Thymus (tissue), 11 donors: Measurements from ENCODE around the gene LHFPL6. TPM values are rescaled to one million over a fixed set of nuclear protein-coding genes. Genes with fewer than 3 reads are reported as not detected.

ENCODE experiments used
- DNase-seq, 9 donors: peaks; one replicate each; pipeline ENCODE4 v3.0.0-alpha.2; 2013; ENCODE audit warnings: low spot score in 9 of 9, low read depth in 6 of 9, missing footprints in 1 of 9
- H3K27ac ChIP-seq, 2 donors: one replicate each; pipeline ENCODE4 v1.5.1; 2013; ENCODE audit warnings: control low read depth in 1 of 2, low read depth in 1 of 2, low read length in 1 of 2, mild to moderate bottlenecking in 1 of 2, moderate library complexity in 1 of 2
- H3K27me3 ChIP-seq, 2 donors: one replicate each; pipeline ENCODE4 v1.5.1; 2013; ENCODE audit warnings: low read length in 1 of 2; ENCODE audit not compliant: control insufficient read depth in 2 of 2, insufficient read depth in 1 of 2
- H3K36me3 ChIP-seq, 2 donors: one replicate each; pipeline ENCODE4 v1.5.1; 2013; ENCODE audit warnings: low read length in 1 of 2, mild to moderate bottlenecking in 1 of 2, moderate library complexity in 1 of 2; ENCODE audit not compliant: control insufficient read depth in 2 of 2, insufficient read depth in 2 of 2
- H3K4me1 ChIP-seq, 2 donors: one replicate each; pipeline ENCODE4 v1.5.1; 2013; ENCODE audit warnings: low read length in 2 of 2; ENCODE audit not compliant: control insufficient read depth in 2 of 2, insufficient read depth in 2 of 2
- H3K4me3 ChIP-seq, 2 donors: one replicate each; pipeline ENCODE4 v1.5.1; 2013; ENCODE audit warnings: low read length in 2 of 2, control low read depth in 1 of 2, mild to moderate bottlenecking in 1 of 2
- H3K9me3 ChIP-seq, 2 donors: one replicate each; pipeline ENCODE4 v1.5.1; 2013; ENCODE audit warnings: low read length in 1 of 2, mild to moderate bottlenecking in 1 of 2; ENCODE audit not compliant: control insufficient read depth in 2 of 2, insufficient read depth in 1 of 2
- WGBS: extraction: QIAGEN DNeasy Blood & Tissue Kit; methylation state at CpG from one replicate; pipeline ENCODE4 v1.1.7; 2013; 5-methylcytosine and 5-hydroxymethylcytosine counted together
- polyA plus RNA-seq: library from polyadenylated mRNA; stranded (reverse); fragments of 200-250 nt; gene quantifications from one replicate; pipeline ENCODE4 v1.2.3, GENCODE V29; 2013
- total RNA-seq: library from RNA; stranded (reverse); fragments of 120-200 nt; gene quantifications from one replicate; pipeline ENCODE4 v1.2.4, GENCODE V29; 2013
- donor health status: healthy.

The LHFPL6 gene
- total and polyA plus RNA-seq, 2 donors: 9.1 to 14.9 TPM

DNA sequence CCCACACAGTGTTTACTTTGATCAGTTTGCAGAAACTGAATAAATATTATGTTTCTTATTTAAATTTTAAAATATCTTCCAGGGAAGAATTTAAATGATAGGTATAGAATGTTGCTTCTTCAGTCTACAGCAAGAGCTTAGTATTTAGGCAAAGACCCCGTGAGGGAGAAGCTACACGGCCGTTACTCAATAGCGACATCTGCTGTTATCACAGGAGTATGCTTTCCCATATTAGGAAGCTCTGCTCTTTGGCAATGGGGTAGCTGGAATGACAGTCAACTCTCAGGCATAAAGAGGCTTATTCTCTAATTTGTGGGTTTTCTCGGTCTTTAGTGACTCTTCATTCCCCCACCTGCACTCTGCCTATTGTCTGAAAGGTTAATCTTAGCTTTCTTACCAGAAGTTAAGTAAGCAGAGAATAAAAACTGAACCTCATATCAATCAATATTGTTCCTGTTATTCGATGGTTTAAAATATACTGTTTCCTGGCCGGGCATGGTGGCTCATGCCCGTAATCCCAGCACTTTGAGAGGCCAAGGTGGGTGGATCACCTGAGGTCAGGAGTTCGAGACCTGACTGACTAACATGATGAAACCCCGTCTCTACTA is 13.2 kb upstream of the LHFPL6 start:
- Histone ChIP-seq H3K27me3 (no peaks in the 10 kb centered on the region), H3K9me3 (no peaks in the 10 kb centered on the region), H3K27ac (no peak overlapping the region), H3K4me1 (no peaks in the 10 kb centered on the region), H3K36me3 (no peaks in the 10 kb centered on the region), H3K4me3 (no peak overlapping the region)
- 32% methylated on average over 10 of the region's 10 CpGs for WGBS
- DNase-seq: peak in 8 of 9 donors; percentile 27 to 74 (median 42)

DNA sequence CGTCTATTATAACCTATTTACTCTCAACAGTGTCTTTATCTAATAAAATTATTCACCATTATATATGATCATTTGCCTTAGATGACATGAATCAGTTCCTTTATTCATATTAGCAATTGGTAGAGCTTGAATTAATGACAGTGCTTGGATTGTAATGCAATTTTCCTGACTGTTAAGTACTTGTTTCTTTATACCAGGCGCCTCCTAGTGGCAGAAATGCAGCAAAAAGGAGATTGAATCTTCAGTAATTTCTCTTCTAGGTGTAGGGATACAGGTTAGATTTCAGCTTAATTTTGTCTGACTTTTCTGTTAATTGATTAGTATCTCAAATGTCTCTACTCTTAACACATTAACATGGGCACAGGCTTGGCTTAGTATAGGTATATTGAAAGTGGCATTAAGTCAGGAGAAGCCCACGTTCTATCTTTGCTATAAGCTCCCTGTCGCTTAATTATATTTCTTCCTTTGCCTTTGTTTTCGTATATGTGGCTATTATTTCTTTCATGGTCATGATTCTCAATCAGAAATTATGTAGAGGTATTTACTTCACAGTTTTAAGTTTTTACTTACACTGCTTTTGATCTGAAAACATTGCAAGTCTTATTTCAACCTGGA is 9.1 kb upstream of the LHFPL6 start:
- Histone ChIP-seq H3K27ac (no peak overlapping the region), H3K4me3 (no peak overlapping the region), H3K36me3 (no peaks in the 10 kb centered on the region), H3K4me1 (no peaks in the 10 kb centered on the region), H3K9me3 (no peaks in the 10 kb centered on the region), H3K27me3 (no peaks in the 10 kb centered on the region)
- WGBS: 60% methylated on average over 5 of the region's 5 CpGs
- DNase-seq: peak in 8 of 9 donors; percentile 18 to 63 (median 26)

- H3K36me3 ChIP-seq: no peaks in the 10 kb centered on the region
- H3K4me3 ChIP-seq: no peak overlapping the region
- no peak overlapping the region for H3K27ac ChIP-seq
- no peaks in the 10 kb centered on the region for H3K9me3 ChIP-seq
- 96% methylated on average over 4 of the region's 4 CpGs for WGBS
- peaks cover 16% of the 10 kb centered on the region in 2 donors for H3K27me3 ChIP-seq
- peaks cover 2 to 3% of the 10 kb centered on the region in 2 donors for H3K4me1 ChIP-seq
- DNase-seq: no peak
Observed at GRCh38 chr13:39607876-39608275, 4.9 kb upstream of the LHFPL6 start.

GRCh38 chr13:39605677-39606320 is 2.8 kb upstream of the LHFPL6 start:
- H3K4me3 ChIP-seq: no peak overlapping the region
- H3K27me3 ChIP-seq: peaks cover 22 to 37% of the 10 kb centered on the region in 2 donors
- H3K9me3 ChIP-seq: peaks cover 0 to under 1% of the 10 kb centered on the region in 2 donors
- peaks cover 2 to 3% of the 10 kb centered on the region in 2 donors for H3K4me1 ChIP-seq
- no peak for DNase-seq
- no peak overlapping the region for H3K27ac ChIP-seq
- no peaks in the 10 kb centered on the region for H3K36me3 ChIP-seq
- 95% methylated on average over 3 of the region's 3 CpGs for WGBS

- H3K27me3 ChIP-seq: peaks cover 22 to 42% of the 10 kb centered on the region in 2 donors
- peaks cover 2 to 3% of the 10 kb centered on the region in 2 donors for H3K4me1 ChIP-seq
- peaks cover 0 to 1% of the 10 kb centered on the region in 2 donors for H3K9me3 ChIP-seq
- DNase-seq: no peak
- H3K36me3 ChIP-seq: no peaks in the 10 kb centered on the region
- WGBS: 88% methylated on average over 5 of the region's 5 CpGs
- no peak overlapping the region for H3K4me3 ChIP-seq
- no peak overlapping the region for H3K27ac ChIP-seq
Observed at GRCh38 chr13:39604756-39605155, 1.8 kb upstream of the LHFPL6 start.

DNA sequence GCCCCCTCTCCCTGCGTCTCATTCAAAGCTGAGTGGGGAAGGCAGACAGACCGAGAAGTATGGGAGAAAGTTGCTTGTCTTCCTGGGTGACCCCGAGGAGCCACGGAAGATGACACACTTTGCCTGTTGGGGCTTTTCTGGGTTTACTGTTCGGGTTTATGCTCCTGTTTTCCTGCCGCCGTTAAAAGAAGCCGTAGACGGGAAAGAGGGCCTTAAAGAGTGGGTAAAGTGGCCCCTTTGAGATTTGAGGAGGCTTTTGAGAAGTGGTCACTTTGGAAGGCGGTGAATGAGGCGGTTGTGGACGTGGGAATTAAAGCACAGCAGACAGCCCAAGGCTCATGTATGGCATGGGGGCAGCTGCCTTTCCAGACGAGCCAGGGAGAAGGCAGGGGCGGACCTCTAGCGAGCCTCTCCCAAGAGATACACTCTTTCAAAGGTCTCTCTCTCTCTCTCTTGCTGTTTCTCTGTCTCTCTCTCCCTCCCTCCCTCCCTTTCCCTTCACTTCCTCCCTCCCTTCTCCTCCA is 493 bp upstream of the LHFPL6 start:
- peaks cover 22 to 42% of the 10 kb centered on the region in 2 donors for H3K27me3 ChIP-seq
- no peaks in the 10 kb centered on the region for H3K36me3 ChIP-seq
- WGBS: 9% methylated on average over 15 of the region's 15 CpGs
- no peak overlapping the region for H3K27ac ChIP-seq
- peak overlapping the region; percentile 23 to 56 for H3K4me3 ChIP-seq
- peaks cover 2 to 3% of the 10 kb centered on the region in 2 donors for H3K4me1 ChIP-seq
- peaks cover 0 to 1% of the 10 kb centered on the region in 2 donors for H3K9me3 ChIP-seq
- no peak for DNase-seq

- H3K9me3 ChIP-seq: peaks cover 0 to 1% of the 10 kb centered on the region in 2 donors
- H3K27ac ChIP-seq: peak overlapping the region in 1 of 2 donors; percentile 43
- peaks cover 22 to 42% of the 10 kb centered on the region in 2 donors for H3K27me3 ChIP-seq
- H3K36me3 ChIP-seq: no peaks in the 10 kb centered on the region
- under 1% methylated on average over 11 of the region's 11 CpGs for WGBS
- no peak for DNase-seq
- H3K4me1 ChIP-seq: peaks cover 2 to 3% of the 10 kb centered on the region in 2 donors
- peak overlapping the region; percentile 47 to 56 for H3K4me3 ChIP-seq
Observed at GRCh38 chr13:39602277-39602613, 748 bp downstream of the LHFPL6 start.

DNA sequence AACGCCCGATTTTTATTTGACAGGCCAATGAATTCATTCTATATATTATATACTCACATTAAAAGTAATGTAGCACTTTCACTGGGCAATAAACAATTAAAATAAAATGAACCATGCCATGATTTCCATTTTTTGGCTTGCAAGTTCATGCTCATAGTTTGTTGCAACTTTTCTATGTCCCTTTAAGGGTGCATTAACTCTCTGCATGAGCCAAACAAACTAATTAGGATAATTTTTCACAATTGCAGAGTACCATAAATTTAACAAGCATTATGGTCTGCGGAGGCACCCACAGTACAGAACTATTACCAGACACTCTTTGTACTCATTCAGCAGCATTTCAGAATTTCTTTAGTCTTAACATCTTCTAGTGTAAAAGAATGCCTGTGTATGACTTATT is 1.4 kb downstream of the LHFPL6 start:
- Histone ChIP-seq H3K27ac (no peak overlapping the region), H3K27me3 (peaks cover 22 to 42% of the 10 kb centered on the region in 2 donors), H3K4me3 (peak overlapping the region in 1 of 2 donors; percentile 47), H3K9me3 (peaks cover 0 to 1% of the 10 kb centered on the region in 2 donors), H3K36me3 (no peaks in the 10 kb centered on the region), H3K4me1 (peaks cover 2 to 3% of the 10 kb centered on the region in 2 donors)
- DNase-seq: no peak
- WGBS: 92% methylated on average over 3 of the region's 3 CpGs

GRCh38 chr13:39600766-39601165 is 2.2 kb downstream of the LHFPL6 start:
- no peak for DNase-seq
- Histone ChIP-seq H3K4me3 (no peak overlapping the region), H3K27me3 (peaks cover 22 to 42% of the 10 kb centered on the region in 2 donors), H3K4me1 (peaks cover 2 to 3% of the 10 kb centered on the region in 2 donors), H3K9me3 (peaks cover 0 to 1% of the 10 kb centered on the region in 2 donors), H3K27ac (no peak overlapping the region), H3K36me3 (no peaks in the 10 kb centered on the region)
- 94% methylated on average over 9 of the region's 9 CpGs for WGBS
